Breast epithelium (tissue), 4 donors: Measurements from ENCODE around the gene ULK4. TPM values are rescaled to one million over a fixed set of nuclear protein-coding genes. Genes with fewer than 3 reads are reported as not detected.
"Not testable (repeated sequence)": the region's sequence is repeated elsewhere in the genome, so short reads cannot be mapped to it uniquely, and the experiment has no call there.

Experiments
- DNase-seq, 2 donors: peaks; one replicate each; pipeline ENCODE4 v3.0.0-alpha.2; 2019; ENCODE audit warnings: low spot score in 2 of 2
- H3K27ac ChIP-seq, 2 donors: fragments of 200-600 bp; sonication (generic) in 1 of 2; one replicate each; pipeline ENCODE4 v1.5.1; 2016 to 2019; ENCODE audit warnings: mild to moderate bottlenecking in 1 of 2
- H3K27me3 ChIP-seq, 2 donors: fragments of 200-600 bp; sonication (generic) in 1 of 2; one replicate each; pipeline versions ENCODE4 v1.5.1 to v1.6.0; 2017 to 2019; ENCODE audit warnings: control low read depth in 1 of 2, mild to moderate bottlenecking in 1 of 2
- H3K36me3 ChIP-seq: fragments of 200-600 bp; one replicate; pipeline ENCODE4 v1.5.1; 2019
- H3K4me1 ChIP-seq, 2 donors: fragments of 200-600 bp; sonication (generic); one replicate each; pipeline ENCODE4 v1.5.1; 2016 to 2019; ENCODE audit warnings: control low read depth in 1 of 2
- H3K4me3 ChIP-seq, 3 donors: fragments of 200-600 bp; sonication (generic); 1 replicate in 2 of 3; 2 replicates in 1 of 3; pipeline ENCODE4 v1.5.1; 2016 to 2019; ENCODE audit warnings: mild to moderate bottlenecking in 3 of 3, moderate library complexity in 2 of 3
- H3K9me3 ChIP-seq, 2 donors: fragments of 200-600 bp; sonication (generic) in 1 of 2; one replicate each; pipeline ENCODE4 v1.5.1; 2016 to 2019; ENCODE audit warnings: control low read depth in 1 of 2
- CTCF ChIP-seq, 3 donors: fragments of 450-650 bp; IDR thresholded peaks; one replicate each; pipeline ENCODE4 v1.5.1; 2016 to 2017; ENCODE audit warnings: antibody characterized with exemption in 3 of 3, mild to moderate bottlenecking in 3 of 3, moderate library complexity in 3 of 3
- POLR2A ChIP-seq: fragments of 450-650 bp; IDR thresholded peaks from one replicate; pipeline ENCODE4 v1.6.1; 2016; ENCODE audit warnings: antibody characterized with exemption, mild to moderate bottlenecking, moderate library complexity
- POLR2AphosphoS5 ChIP-seq, 3 donors: sonication (generic); formaldehyde crosslinking; IDR thresholded peaks; one replicate each; pipeline ENCODE4 v1.6.1; 2017; ENCODE audit warnings: antibody characterized with exemption in 3 of 3
- intact Hi-C: fragments of 100-400 bp; cut with DNase I; formaldehyde crosslinking; loops from one replicate; pipeline ENCODE4 v1.15.1; 2023; ENCODE audit warnings: low total_unique reads
- total RNA-seq, 3 donors: library from RNA; depleted of rRNA; stranded (reverse); fragments of >200 nt; gene quantifications; one replicate each; pipeline ENCODE4 v1.1.0, GENCODE V29; 2016

Gene ULK4
- total RNA-seq, 3 donors from 2014 or later, result 23.0 to 52.8 (median 31.8) TPM

- H3K4me1 ChIP-seq, result no peaks in the 10 kb centered on the region
- H3K27ac ChIP-seq, result no peak overlapping the region
- intact Hi-C loops, result no loop called here
- no peaks in the 10 kb centered on the region for H3K27me3 ChIP-seq
- no peak for TF ChIP-seq POLR2A
- no peak for TF ChIP-seq CTCF (IDR thresholded peaks at IDR 0.05)
- TF ChIP-seq POLR2AphosphoS5 (IDR thresholded peaks at IDR 0.05), result no peak
- H3K4me3 ChIP-seq, result no peak overlapping the region
- no peaks in the 10 kb centered on the region for H3K36me3 ChIP-seq
- no peaks in the 10 kb centered on the region for H3K9me3 ChIP-seq
- DNase-seq, result no peak
These were observed 309.0 kb downstream of the ULK4 start for GRCh38 chr3:41652931-41653330.

GRCh38 chr3:41652506-41652905 is 309.4 kb downstream of the ULK4 start:
- H3K36me3 ChIP-seq, result no peaks in the 10 kb centered on the region
- no peaks in the 10 kb centered on the region for H3K27me3 ChIP-seq
- no peak overlapping the region for H3K4me3 ChIP-seq
- H3K4me1 ChIP-seq, result no peaks in the 10 kb centered on the region
- intact Hi-C loops, result no loop called here
- no peak overlapping the region for H3K27ac ChIP-seq
- TF ChIP-seq POLR2AphosphoS5 (IDR thresholded peaks at IDR 0.05) (no peak), POLR2A (no peak), CTCF (IDR thresholded peaks at IDR 0.05) (no peak)
- DNase-seq, result no peak
- H3K9me3 ChIP-seq, result no peaks in the 10 kb centered on the region

- TF ChIP-seq POLR2A, result no peak
- TF ChIP-seq POLR2AphosphoS5 (IDR thresholded peaks at IDR 0.05), result no peak
- TF ChIP-seq CTCF (IDR thresholded peaks at IDR 0.05), result no peak
- intact Hi-C loops, result no loop called here
- no peak overlapping the region for H3K27ac ChIP-seq
These were observed 310.2 kb downstream of the ULK4 start for GRCh38 chr3:41651718-41652117.

GRCh38 chr3:41650406-41650805 is 311.5 kb downstream of the ULK4 start:
- no peak overlapping the region for H3K4me3 ChIP-seq
- TF ChIP-seq POLR2AphosphoS5 (IDR thresholded peaks at IDR 0.05), result no peak
- intact Hi-C loops, result no loop called here
- H3K36me3 ChIP-seq, result no peaks in the 10 kb centered on the region
- H3K27ac ChIP-seq, result no peak overlapping the region
- H3K4me1 ChIP-seq, result no peaks in the 10 kb centered on the region
- no peak for DNase-seq
- H3K27me3 ChIP-seq, result no peaks in the 10 kb centered on the region
- no peaks in the 10 kb centered on the region for H3K9me3 ChIP-seq

More at GRCh38 chr3:41651718-41652117, 310.2 kb downstream of the ULK4 start:
- DNase-seq, result no peak
- no peaks in the 10 kb centered on the region for H3K36me3 ChIP-seq
- H3K9me3 ChIP-seq, result no peaks in the 10 kb centered on the region
- no peaks in the 10 kb centered on the region for H3K27me3 ChIP-seq
- no peaks in the 10 kb centered on the region for H3K4me1 ChIP-seq
- H3K4me3 ChIP-seq, result no peak overlapping the region

- H3K4me3 ChIP-seq, result no peak overlapping the region
- no peaks in the 10 kb centered on the region for H3K9me3 ChIP-seq
- no peak overlapping the region for H3K27ac ChIP-seq
- no peaks in the 10 kb centered on the region for H3K4me1 ChIP-seq
- no peak for TF ChIP-seq POLR2A
- TF ChIP-seq POLR2AphosphoS5 (IDR thresholded peaks at IDR 0.05), result no peak
- TF ChIP-seq CTCF (IDR thresholded peaks at IDR 0.05), result no peak
- no peak for DNase-seq
- H3K36me3 ChIP-seq, result no peaks in the 10 kb centered on the region
- intact Hi-C loops, result no loop called here
- H3K27me3 ChIP-seq, result no peaks in the 10 kb centered on the region
These were observed 312.7 kb downstream of the ULK4 start for GRCh38 chr3:41649129-41649739.

- DNase-seq, H3K9me3 ChIP-seq, H3K36me3 ChIP-seq, H3K4me3 ChIP-seq, H3K27ac ChIP-seq, H3K4me1 ChIP-seq, H3K27me3 ChIP-seq, intact Hi-C loops: not testable (repeated sequence)
These were observed 314.2 kb downstream of the ULK4 start for GRCh38 chr3:41647730-41648129.
